Stimulated activated CD8-positive, alpha-beta memory T cell treated with anti-CD3 and anti-CD28 coated beads, Interleukin-12 subunit alpha, Interleukin-12 subunit beta, amount 100 ng/mL, for 1 hour (primary cell): ENCODE data around the gene SLC1A6.
"Not testable (repeated sequence)": the region's sequence is repeated elsewhere in the genome, so short reads cannot be mapped to it uniquely, and the experiment has no call there.

Experiments used
- DNase-seq: peaks from one replicate; pipeline ENCODE4 v3.0.0-alpha.2; 2020; ENCODE audit warnings: low read depth

The SLC1A6 gene

GRCh38 chr19:14957464-14957863, 22.2 kb downstream of the SLC1A6 start:
- DNase-seq, result no peak

GRCh38 chr19:14954071-14954655, 25.5 kb downstream of the SLC1A6 start:
- no peak for DNase-seq

GRCh38 chr19:14952767-14953166, 26.9 kb downstream of the SLC1A6 start:
- no peak for DNase-seq

GRCh38 chr19:14950421-14950820, 29.2 kb downstream of the SLC1A6 start:
- no peak for DNase-seq

- DNase-seq, result no peak
These were observed 29.8 kb downstream of the SLC1A6 start for GRCh38 chr19:14949876-14950275.

- DNase-seq, result not testable (repeated sequence)
These were observed 30.3 kb downstream of the SLC1A6 start for GRCh38 chr19:14949413-14949812.

- DNase-seq, result no peak
These were observed 35.2 kb downstream of the SLC1A6 start for GRCh38 chr19:14944456-14944855.

- DNase-seq, result no peak
These were observed 36.1 kb downstream of the SLC1A6 start for GRCh38 chr19:14943601-14944000.

- DNase-seq, result no peak
These were observed 38.5 kb downstream of the SLC1A6 start, which contains the start of gene OR7C2 for GRCh38 chr19:14941189-14941588. OR7C2 (plus strand) TSS chr19:14941489; CDS start chr19:14941489, 0 bp downstream.

- DNase-seq, result no peak
These were observed 39.4 kb downstream of the SLC1A6 start for GRCh38 chr19:14940266-14940665.

- no peak for DNase-seq
These were observed 46.2 kb downstream of the SLC1A6 start for GRCh38 chr19:14933506-14933905.

- no peak for DNase-seq
These were observed 62.8 kb downstream of the SLC1A6 start for GRCh38 chr19:14916848-14917247.

GRCh38 chr19:14915116-14915515, 64.5 kb downstream of the SLC1A6 start:
- DNase-seq, result no peak

- DNase-seq, result no peak
These were observed 73.0 kb downstream of the SLC1A6 start for GRCh38 chr19:14906711-14907110.

GRCh38 chr19:14901675-14902260, 77.9 kb downstream of the SLC1A6 start:
- DNase-seq, result no peak
